HG03066 (cell line): ENCODE measurements around the gene ZNF860.
"Not testable (repeated sequence)": the region's sequence is repeated elsewhere in the genome, so short reads cannot be mapped to it uniquely, and the experiment has no call there.

ENCODE experiments used
- ATAC-seq: cut with Tn5 transposase; IDR thresholded peaks from one replicate; pipeline ENCODE4 v1.9.1; 2021; ENCODE audit warnings: low read depth; ENCODE audit not compliant: unreplicated experiment

Gene ZNF860

DNA sequence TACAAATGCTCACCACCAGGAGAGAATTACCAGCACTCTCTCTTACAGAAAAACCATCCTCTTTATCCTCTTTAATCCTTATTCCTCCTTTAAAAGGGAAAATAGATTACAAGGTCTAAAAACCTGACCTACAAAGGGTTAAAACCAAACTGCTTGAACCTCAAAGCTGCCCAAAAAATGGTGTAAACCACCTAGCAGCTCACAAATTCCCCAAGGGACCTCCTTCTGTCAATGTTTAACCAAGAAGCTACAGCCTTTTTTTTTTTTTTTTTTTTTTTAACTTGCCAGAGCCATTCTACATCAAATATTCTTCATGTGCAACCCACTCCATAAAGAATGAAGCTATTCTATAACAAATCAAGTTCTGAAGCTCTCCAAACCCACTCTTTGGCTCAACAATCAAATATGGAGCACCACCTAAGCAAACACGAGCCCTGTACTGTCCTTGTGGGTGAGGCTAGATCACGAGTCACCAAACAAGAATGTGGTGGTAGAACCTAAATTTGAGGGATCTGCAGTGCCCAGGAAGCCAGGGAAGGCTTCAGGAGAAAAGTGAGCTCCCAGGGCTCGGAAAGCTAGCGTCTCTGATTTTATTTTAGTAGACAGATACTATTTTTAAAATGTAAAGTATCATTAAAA is 20.6 kb upstream of the ZNF860 start:
- no peak for ATAC-seq

DNA sequence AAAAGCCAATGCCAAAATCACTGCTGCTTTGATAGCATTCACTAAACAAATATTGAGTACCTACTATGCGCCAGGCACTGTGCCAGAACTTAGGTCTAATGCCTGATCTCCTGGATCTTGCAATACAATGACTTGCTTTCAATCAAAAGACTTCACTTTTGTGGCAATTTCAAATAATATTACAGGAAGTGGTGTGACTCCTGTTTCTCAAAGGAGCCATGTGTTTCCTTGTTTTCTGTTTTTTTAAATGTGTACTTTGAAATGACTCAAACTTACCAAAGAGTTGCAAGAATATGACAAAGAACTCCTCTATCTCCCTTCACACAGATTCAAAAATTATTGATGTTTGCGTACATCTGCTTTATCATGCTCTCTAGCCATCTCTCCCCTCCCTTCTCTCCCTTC is 18.7 kb upstream of the ZNF860 start:
- no peak for ATAC-seq

DNA sequence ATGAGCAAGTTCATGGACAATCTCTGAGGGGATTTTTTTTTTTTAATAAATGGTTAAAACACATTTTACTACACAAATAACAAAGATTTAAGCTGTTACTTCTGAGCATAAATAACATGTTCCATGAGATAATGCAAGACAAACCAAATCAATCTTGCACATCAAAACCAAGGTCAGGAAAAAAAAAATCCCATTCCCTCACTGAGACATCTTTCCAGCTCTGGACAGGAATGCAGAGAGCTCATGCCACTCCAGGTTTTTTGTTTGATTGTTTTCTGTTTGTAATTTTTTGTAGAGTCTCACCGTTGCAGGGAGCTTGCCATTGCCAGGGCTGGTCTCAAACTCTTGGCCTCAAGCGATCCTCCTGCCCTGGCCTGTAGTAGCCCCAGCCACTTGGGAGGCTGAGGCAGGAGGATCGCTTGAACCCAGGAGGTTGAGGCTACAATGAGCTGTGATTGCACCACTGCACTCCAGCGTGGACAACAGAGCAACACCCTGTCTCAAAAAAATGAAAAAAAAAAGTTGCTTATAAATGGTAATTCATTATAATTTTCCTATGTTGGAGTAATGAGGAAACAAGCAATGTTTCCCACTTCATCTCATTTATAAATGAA is 14.5 kb upstream of the ZNF860 start:
- ATAC-seq, result no peak

DNA sequence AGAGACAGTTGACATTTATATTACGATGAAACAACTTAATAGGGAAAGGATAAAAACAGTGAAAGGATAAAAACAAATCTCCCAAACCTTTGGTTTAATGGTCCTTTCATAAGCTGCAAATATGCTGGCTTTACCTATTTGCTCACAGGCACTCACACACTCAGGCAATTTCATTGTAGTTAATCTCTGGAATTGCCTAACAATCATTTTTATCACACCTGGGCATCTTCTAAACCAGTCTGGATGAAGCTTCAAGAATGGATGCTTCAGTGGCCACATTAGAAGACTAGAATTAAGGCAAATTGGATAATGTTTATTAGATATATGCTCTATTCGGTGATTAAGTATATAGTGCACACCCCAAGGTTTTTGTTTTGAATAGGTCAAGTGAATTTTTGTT is 14.0 kb upstream of the ZNF860 start:
- ATAC-seq, result no peak

DNA sequence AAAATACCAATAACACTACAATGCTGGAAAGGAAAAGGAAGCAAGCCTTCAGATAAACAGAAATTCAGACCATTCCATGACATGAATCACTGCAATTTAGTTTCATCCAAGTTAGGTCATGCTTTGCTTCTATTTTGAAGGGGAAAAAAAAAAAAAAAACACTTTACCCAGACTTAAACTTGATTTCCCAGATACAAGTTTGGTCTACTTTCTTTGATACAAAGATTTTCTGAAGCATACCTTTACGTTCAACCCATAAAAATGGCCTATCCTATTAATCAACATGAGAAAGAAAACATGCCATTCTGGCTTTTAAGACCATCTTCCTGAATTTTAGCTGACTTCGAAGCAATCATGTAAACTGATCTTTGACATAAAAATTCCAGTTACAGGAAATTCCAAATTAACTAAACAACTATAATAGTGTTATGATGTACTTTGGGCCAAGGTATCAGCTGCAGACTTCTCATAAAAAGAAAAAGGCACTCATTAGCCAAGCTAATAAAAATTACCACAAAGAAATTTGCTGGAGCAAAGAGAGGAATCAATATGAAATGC is 13.1 kb upstream of the ZNF860 start:
- ATAC-seq, result no peak

DNA sequence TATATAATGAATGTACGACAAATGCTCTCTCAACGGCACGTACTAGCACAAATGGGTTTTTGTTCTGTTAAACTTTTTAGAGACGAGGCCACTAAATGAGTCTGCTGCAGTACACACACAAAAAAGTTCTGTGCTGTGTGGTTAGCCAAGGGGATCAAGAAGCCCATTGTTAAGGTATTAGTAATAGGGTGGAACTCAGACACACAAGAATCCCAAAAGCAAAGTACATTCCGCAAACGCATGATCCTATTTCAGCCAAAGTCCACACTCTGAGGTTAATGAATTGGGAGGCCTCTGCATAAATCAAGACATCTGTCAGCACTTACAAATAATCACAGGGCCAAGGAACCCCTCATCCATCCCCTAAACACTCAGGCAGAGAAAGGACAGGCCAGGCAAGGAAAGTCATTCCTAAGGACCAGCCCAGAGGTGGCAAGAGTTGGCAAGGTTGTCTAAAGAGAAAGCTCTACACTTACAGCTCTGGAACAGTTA is 12.6 kb upstream of the ZNF860 start:
- no peak for ATAC-seq

DNA sequence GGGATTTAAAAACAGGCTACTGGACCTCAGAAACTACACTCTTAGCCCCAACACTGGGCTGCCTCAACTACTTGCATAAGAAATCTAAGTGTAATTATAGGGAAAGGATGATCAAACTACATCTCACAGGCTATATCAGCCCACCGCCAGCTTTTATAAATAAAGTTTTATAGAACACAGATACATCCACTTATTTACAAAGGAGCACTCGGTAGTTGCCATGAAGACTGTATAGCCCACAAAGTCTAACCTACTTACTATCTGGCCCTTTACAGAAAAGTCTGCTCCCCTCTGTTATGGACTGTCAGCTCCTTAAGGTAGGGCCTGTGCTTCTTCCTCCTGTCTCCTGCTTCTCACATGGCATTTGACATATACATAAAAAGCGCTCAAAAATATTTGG is 9.9 kb upstream of the ZNF860 start:
- no peak for ATAC-seq

DNA sequence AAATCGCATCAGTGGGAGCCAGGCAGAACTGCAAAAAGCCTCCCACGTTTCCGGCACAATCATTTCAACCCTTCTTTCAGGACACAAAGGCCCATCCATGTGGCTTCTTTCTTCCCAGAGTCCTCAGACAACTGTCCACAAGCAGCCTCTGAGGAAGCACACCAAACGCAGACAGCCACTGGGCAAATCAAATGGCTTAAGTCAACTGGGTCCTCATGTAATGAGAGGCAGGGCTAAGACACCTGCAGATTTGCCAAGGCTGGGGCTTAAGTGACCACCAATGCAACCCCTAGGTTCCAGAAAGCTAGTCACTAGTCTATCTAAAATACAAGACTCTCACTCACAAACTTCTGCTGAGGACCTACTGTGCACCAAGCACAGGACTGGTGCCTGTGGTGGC is 8.5 kb upstream of the ZNF860 start:
- ATAC-seq, result no peak

DNA sequence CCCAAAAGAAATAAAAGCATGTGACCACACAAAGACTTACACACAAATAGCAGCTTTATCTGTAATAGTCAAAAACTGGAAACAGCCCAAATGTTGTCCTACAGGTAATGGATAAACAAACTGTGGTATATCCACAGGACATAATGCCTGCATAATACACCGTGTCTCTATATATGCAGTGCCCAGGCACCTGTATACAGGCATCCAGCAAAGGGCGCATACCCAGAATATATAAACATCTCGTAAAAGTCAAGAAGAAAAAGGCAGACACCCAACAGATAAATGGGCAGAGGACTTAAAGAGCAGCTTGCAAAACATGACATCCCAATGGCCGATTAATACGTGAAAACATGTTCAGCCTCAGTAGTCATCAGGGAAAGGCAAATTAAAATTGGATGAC is 7.7 kb upstream of the ZNF860 start:
- ATAC-seq, result no peak

DNA sequence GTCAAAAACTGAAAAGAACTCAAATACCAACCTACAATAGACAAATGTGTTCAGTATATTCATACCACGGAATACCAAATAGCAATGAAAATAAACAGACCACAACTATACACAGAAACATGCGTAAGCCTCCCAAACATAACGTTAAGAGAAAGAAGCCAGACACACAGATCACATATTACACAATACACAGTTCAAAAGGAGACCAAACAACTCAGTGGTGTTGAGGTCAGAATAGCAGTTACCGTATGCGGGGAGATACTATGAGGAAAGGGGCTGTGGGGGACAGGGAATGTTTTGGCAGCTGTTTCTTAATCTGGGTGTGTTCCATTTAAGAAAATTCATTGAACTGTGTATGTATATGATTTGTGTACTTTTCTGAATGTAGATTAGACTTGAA is 7.1 kb upstream of the ZNF860 start:
- ATAC-seq, result no peak

DNA sequence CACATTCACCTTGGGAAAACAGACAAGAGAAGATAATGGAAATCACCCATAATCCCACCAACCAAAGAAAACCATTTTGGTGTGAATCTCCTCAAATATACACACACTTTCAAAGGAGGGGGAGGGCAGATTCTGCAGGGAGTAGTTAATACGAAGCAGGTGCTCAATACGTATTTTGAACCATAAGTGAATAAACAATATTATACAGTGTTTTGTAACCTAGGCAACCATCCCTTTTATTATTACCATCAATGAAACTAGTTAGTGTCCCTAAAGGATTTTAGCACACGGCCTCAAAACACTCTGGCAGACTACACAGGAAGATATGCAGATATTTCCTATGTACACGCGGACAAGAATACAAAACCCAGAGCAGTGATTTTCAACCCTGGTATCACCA is 6.6 kb upstream of the ZNF860 start:
- ATAC-seq, result no peak

DNA sequence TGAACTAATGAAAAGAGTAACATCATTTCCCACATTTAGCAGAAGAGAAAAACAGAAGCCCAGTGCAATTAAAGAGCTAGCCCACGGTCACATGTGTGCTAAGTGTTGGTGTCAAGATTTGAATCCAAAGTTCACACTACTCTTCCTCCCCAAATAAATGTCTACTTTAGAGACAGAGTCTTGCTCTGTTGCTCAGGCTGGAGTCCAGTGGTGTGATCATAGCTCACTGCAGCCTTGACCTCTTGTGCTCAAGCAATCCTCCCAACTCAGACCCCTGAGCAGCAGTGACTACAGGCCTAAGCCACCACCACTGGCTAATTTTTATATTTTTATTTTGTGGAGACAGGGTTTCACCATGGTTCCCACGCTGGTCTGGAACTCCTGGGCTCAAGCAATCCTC is 5.2 kb upstream of the ZNF860 start:
- no peak for ATAC-seq

DNA sequence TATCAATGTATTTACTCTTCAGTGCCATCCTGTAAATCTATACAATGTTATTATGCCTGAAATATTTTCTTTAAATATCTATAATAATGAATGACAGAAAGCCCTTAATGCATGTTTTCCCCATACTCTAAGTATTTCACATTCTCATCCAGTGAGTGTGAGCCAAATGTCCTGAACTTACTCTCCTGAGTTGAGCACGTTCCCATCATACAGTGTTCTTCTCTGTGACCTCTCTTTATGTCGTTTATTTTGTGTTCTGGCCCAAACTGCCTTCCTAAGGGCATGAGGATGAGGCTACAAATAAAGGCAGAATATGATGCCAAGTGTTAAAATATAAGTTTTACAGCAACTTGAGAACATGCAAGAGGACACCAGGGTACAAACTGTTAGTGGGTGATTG is 3.8 kb upstream of the ZNF860 start:
- ATAC-seq, result no peak

DNA sequence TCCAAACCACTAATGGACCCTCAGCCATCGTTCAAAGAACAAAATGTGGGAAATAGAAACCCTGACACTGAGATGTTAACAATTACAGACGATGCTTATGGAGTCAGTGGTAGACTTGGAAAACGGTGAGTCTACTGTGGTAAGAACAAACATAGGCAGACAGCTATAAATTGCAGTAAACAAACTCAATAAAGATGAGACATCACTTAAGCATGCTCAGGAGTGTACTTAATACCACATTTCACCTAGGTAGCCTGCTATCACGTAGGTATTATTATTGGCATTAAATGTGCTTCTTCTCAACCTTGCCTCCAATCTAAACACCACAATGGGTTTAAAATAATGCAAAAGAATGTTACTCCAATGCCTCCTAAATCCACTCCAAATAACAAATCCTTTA is 3.0 kb upstream of the ZNF860 start:
- no peak for ATAC-seq

DNA sequence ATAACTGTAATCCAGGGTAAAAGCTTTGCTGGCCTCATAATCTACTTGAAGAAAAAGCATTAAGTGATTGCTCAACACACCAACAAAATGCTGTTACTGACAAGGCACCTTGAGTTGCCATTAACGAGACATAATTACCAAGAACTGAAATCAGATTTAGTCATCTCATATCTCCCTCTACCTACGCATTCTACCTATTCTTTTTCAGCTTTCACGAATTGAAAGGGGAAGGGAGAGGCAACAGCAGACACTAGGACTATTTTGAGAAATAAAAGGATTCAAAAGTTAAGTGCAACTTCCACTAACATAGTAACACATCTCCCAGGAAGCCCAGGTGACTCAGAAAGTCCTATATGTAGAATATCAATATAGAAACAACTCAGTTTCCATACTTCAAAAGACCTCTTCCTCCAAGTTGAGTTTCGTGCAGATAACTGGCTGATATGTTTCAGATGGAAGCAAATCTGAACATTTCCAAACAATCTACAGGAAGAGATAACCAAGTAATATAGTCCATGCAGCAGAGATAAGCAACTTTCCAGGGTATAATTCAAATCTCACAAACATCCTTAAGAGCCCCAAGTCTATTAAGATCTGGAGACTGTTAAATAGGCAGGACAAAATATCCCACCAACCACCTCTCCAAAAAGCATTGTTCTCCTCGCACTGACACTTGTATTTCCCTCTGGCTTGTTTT is 2.4 kb upstream of the ZNF860 start:
- ATAC-seq, result peak; percentile 53

DNA sequence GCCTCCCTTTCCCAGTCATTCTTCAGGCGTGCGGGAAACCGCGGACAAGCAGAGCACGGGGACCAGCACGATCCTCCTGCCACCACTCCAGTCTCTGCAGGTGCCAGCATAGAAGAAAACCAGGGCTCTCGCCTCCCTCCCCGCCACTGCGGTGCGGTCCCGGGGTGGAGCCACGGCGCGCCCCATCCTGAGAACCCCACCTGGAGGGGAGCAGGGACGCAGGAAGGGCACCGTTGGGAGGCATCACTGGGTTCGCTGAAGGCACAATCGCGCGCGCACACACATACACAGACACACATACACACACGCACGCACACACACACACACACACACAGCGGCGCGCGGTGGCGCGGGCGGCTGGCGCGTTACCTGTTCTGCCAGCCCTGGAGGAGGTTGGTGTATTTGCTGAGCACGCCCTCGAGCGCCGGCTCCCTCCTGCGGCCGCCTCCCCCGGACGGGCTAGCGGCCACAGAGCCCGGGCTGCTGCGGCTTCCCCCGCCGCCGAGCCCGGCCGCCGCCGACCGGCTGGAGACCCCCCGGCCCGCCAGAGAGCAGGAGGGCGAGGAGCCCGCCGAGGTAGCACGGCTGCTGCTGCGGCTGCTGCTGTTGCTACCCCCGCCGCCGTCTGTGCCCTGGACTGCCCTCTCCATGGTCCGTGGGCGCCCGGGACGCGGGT is 882 bp upstream of the ZNF860 start:
- ATAC-seq, result peak; percentile 51

DNA sequence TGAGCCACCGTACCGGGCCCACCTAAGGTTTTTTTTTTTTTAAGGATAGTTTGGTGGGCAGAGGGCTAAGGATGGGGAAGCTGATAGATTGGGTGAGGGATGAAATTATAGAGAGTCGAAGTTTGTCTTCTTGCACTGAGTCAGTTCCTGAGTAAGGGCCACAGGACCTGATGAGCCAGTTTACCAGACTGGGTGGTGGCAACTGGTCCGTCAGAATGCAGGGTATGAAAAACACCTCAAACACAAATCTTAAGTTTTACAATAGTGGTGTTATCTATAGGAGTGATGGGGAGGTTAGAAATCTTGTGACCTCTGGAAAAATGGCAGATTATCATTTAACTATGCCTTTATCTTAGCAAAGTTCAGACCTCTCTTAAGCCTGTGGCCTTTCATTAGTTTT is 2.8 kb downstream of the ZNF860 start:
- ATAC-seq, result no peak

DNA sequence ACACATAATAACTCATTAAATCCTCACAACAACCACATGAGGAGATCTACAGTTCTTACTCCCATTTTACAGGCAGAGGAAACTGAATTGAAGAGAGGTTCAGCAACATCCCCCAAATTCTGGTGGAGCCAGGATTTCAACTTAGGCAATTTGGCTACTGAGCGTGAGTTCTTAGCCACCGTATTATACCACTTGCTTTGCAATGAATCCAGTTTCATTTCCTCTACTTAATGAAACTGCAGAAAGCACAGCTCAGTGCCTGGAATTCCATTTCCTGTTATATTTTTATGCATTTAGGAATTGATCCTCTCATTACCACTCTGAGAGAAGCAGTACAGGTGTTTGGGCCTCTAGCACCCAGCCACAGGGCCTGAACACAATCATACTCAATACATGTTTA is 4.3 kb downstream of the ZNF860 start:
- no peak for ATAC-seq

DNA sequence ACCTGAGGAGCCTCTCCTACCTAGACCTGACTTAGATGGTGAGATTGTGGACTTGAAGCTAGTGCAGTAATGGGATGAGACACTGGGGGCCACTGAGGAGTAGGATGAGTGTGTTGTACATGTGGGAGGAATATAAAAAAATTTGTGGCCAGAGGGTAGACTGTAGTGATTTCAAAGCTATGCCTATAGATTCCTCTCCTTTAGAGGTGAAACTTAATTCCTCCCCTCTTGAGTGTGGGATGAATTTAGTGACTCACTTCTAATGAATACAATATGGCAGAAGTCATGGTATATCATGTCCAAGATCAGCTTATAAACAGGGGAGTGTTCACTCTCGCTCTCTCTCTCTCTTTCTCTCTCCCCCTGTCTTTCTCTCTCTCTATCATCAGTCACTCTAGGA is 6.7 kb downstream of the ZNF860 start:
- no peak for ATAC-seq

DNA sequence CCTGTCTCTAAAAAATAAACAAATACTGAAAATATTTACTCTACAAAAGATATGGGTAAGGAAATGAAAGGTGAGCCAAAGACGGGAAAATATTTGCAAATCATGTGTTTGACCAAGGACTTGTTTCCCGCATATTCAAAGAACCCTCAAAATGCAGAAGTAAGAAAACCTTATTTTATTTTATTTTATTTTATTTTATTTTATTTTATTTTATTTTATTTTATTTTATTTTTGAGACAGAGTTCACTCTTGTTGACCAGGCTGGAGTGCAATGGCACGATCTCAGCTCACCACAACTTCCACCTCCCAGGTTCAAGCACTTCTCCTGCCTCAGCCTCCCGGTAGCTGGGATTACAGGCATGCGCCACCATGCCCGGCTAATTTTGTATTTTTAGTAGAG is 11.4 kb downstream of the ZNF860 start:
- not testable (repeated sequence) for ATAC-seq

DNA sequence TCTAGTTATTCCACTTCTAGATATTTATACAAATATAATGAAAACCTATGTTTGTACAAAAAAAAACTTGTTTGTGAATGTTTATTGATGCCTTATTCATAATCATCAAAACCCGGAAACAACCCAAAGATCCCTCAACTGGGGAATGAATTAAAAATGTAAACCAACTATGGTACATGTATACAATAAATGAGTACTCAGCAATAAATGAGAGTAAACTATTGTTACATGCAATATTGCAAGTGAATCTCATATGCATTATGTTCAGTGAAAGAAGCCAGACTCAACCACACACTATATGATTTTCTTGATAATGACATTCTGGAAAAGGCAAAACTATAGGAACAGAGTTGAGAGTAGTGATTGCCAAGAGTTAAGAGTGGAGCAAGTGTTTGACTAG is 12.3 kb downstream of the ZNF860 start:
- ATAC-seq, result no peak
